ENCODE data around the gene DNAJC3.
A peak's percentile ranks its signal among the peaks of the same experiment; 100 is the strongest.

DNA sequence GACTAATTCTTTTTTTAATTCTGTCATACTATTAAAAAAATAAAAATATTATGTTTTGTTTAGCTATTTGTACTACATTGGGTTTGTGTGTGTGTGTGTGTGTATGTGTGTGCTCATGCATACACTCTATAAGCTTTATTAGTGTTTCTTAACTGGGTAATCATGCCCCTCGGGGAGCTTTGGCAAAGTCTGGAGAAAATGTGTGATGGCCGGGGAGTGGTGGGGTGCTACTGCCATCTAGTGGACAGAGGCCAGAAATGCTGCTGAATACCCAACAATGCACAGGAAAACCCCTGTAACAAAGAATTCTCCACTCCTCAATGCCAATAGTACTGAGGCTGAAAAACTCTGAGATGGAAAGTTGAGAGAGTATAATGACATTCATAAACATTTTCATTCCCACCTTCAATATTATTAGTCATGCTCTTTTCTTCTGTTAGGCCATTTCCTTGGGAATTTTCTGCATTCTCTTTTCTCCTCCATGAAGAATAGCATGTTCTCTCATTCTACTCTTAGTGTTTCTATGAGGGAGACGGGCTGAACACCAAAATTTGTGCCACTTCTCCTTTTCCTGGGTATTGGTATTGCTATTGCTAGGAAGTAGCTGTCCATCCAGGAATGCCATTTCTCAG lies 157.3 kb downstream of the DNAJC3 start:
- TF ChIP-seq, protein P1, sequence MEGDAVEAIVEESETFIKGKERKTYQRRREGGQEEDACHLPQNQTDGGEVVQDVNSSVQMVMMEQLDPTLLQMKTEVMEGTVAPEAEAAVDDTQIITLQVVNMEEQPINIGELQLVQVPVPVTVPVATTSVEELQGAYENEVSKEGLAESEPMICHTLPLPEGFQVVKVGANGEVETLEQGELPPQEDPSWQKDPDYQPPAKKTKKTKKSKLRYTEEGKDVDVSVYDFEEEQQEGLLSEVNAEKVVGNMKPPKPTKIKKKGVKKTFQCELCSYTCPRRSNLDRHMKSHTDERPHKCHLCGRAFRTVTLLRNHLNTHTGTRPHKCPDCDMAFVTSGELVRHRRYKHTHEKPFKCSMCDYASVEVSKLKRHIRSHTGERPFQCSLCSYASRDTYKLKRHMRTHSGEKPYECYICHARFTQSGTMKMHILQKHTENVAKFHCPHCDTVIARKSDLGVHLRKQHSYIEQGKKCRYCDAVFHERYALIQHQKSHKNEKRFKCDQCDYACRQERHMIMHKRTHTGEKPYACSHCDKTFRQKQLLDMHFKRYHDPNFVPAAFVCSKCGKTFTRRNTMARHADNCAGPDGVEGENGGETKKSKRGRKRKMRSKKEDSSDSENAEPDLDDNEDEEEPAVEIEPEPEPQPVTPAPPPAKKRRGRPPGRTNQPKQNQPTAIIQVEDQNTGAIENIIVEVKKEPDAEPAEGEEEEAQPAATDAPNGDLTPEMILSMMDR (IDR thresholded peaks at IDR 0.05): peak; percentile 89 to 94 (median 93)
- no peak for TF ChIP-seq POLR2A (IDR thresholded peaks at IDR 0.05)

Data from right lobe of liver (tissue), 4 donors.